ENCODE data around the gene CCDC34. TPM values are rescaled to one million over a fixed set of nuclear protein-coding genes. Genes with fewer than 3 reads are reported as not detected.

Gene CCDC34
- total RNA-seq = 1 to 10 TPM in 4 of 6 donors, under 1 TPM in 1, not detected in 1; 1.00 to 6.4 (median 1.6) TPM

DNA sequence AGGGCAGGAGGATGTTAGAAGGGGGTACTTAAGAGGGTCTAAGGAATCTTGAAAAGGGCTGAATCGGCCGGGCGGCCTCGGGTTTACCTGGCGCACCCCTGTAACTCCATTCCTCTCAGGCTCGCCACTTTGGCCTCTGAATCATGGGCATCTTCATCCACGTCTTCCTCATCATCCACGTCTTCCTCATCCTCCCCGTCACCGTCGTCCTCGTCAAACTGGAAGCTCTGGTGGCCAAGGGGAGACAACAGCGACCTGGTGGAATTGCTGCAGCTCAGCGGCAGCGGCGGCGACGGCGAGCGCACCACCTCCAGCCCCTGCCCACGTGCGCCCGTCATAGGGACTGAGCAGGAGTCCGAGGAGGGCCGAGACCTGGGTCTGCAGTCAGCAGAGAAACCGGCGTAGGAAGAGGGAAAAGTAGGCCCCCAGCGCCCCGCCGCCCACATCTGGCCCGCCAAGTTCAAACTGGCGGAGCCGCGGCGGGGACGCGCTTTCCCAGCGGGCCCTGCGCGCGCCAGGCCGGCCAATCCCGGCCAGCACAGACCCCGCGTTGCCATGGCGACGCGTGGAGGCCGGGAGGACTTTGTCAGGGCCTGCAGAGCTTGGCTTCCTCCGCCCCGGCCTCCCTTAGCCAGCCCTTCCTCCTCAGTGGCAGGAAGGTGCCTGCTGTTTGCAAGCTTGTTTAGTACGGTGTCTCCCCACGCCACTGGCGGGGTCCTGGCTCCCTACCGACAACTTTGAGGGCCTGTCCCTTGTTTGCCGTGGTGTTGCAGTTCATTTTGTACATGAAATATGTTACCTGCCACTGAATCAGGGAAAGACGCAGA, at the start of gene CCDC34:
CCDC34 (minus strand) TSS at position 467 of the 827 bp plus-strand sequence; CDS start at position 446, 21 bp downstream.
- peaks cover 6 to 18% (median 10%) of the 10 kb centered on the region in 4 donors for H3K4me1 ChIP-seq
- TF ChIP-seq POLR2AphosphoS5 (IDR thresholded peaks at IDR 0.05) (peak in 1 of 2 donors; percentile 56), POLR2A (IDR thresholded peaks at IDR 0.05) (peak in 1 of 4 donors; percentile 43), EP300 (IDR thresholded peaks at IDR 0.05) (no peak)
- ATAC-seq (ENCODE audit: low FRiP score in 2 of 2) (peak; percentile 97 to 99), DNase-seq (peak; percentile 91 to 96)
- WGBS, 2 donors = 2% methylated on average over 37 to 40 of the region's 57 CpGs
- H3K4me3 ChIP-seq = peak within 1 kb of the TSS; percentile 67 to 95 (median 80)
- H3K9me3 ChIP-seq = no peaks in the 10 kb centered on the region
- peaks cover 0 to 3% (median 0%) of the 10 kb centered on the region in 4 donors for H3K36me3 ChIP-seq
- peak within 1 kb of the TSS in 2 of 4 donors; percentile 2 to 33 for H3K27ac ChIP-seq
- H3K27me3 ChIP-seq = no peaks in the 10 kb centered on the region

DNA sequence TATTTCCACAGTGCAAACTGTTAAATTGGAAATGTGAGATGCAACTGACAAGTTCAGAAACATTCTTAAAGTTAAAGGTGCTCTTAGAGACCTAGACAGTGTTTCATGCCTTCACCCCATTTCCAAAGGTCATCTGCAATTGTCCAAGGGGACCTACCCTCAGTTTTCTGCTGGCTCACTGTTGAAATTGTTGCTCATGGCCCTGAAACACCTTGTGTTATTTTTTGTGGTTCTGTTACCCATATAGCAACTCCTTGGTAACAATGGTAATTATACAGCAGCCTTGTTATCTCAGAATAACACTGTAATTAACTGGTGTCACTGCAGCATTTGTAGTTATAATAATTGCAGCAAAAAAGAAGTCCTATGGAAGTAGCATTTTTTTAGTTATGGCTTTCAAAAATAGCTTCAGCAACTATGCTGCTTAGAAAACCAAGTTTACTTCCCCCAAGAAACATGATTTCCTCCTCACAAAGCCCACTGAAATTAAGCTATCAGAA, 49.2 kb upstream of the CCDC34 start:
- H3K4me3 ChIP-seq = no peak overlapping the region
- H3K27me3 ChIP-seq = no peaks in the 10 kb centered on the region
- no peak for DNase-seq
- H3K36me3 ChIP-seq = no peaks in the 10 kb centered on the region
- TF ChIP-seq POLR2A (IDR thresholded peaks at IDR 0.05) (no peak), EP300 (IDR thresholded peaks at IDR 0.05) (no peak), POLR2AphosphoS5 (IDR thresholded peaks at IDR 0.05) (no peak), CTCF (IDR thresholded peaks at IDR 0.05) (no peak)
- no peaks in the 10 kb centered on the region for H3K9me3 ChIP-seq
- no peaks in the 10 kb centered on the region for H3K4me1 ChIP-seq
- ATAC-seq (ENCODE audit: low FRiP score in 2 of 2) = no peak
- no peak overlapping the region for H3K27ac ChIP-seq

- H3K4me3 ChIP-seq = no peak overlapping the region
- H3K4me1 ChIP-seq = no peaks in the 10 kb centered on the region
- DNase-seq (no peak), ATAC-seq (ENCODE audit: low FRiP score in 2 of 2) (no peak)
- no peaks in the 10 kb centered on the region for H3K9me3 ChIP-seq
- no peaks in the 10 kb centered on the region for H3K36me3 ChIP-seq
- no peak overlapping the region for H3K27ac ChIP-seq
- no peaks in the 10 kb centered on the region for H3K27me3 ChIP-seq
- no peak for TF ChIP-seq POLR2AphosphoS5 (IDR thresholded peaks at IDR 0.05)
- no peak for TF ChIP-seq CTCF (IDR thresholded peaks at IDR 0.05)
- no peak for TF ChIP-seq EP300 (IDR thresholded peaks at IDR 0.05)
- no peak for TF ChIP-seq POLR2A (IDR thresholded peaks at IDR 0.05)
Measured at GRCh38 chr11:27411328-27411727, 48.3 kb upstream of the CCDC34 start.

GRCh38 chr11:27410272-27410671, 47.3 kb upstream of the CCDC34 start:
- no peaks in the 10 kb centered on the region for H3K36me3 ChIP-seq
- no peaks in the 10 kb centered on the region for H3K27me3 ChIP-seq
- no peak for ATAC-seq (ENCODE audit: low FRiP score in 2 of 2)

More at GRCh38 chr11:27410272-27410671, 47.3 kb upstream of the CCDC34 start:
- Histone ChIP-seq H3K27ac (no peak overlapping the region), H3K4me1 (no peaks in the 10 kb centered on the region), H3K9me3 (no peaks in the 10 kb centered on the region), H3K4me3 (no peak overlapping the region)
- no peak for TF ChIP-seq CTCF (IDR thresholded peaks at IDR 0.05)
- TF ChIP-seq EP300 (IDR thresholded peaks at IDR 0.05) = no peak
- TF ChIP-seq POLR2AphosphoS5 (IDR thresholded peaks at IDR 0.05) = no peak
- TF ChIP-seq POLR2A (IDR thresholded peaks at IDR 0.05) = no peak
- DNase-seq = no peak
- 81 to 83% methylated on average over 1 of the region's 1 CpG for WGBS, 2 donors

All from upper lobe of left lung (tissue), 6 donors.